ENCODE results near the gene OR10G2.
"Not testable (repeated sequence)": the region's sequence is repeated elsewhere in the genome, so short reads cannot be mapped to it uniquely, and the experiment has no call there.

OR10G2 gene, protein sequence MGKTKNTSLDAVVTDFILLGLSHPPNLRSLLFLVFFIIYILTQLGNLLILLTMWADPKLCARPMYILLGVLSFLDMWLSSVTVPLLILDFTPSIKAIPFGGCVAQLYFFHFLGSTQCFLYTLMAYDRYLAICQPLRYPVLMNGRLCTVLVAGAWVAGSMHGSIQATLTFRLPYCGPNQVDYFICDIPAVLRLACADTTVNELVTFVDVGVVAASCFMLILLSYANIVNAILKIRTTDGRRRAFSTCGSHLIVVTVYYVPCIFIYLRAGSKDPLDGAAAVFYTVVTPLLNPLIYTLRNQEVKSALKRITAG

DNA sequence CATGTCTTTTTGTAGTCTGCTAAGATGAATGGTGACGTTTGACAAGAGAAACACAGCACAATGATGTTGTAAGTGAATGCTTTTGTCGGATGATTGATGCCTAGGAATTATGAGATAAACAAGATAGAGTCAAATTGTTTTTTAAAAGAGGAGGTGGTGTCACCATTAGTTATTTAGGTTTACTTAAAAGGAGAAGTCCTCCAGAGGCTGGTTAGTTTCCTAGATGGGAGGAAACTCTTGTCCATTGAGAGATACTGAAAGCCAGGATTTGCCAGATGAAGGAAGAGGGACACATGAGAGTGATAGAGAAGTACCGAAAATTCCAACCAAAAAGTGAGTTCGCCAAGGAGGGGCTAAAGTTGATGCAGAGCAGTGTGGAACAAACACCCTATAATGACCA, at the start of gene OR10G2:
Gene OR10G2, minus strand, starts transcription at position 101 of the 400 bp plus-strand sequence. Its CDS starts 98 bp downstream, at position 3.
- DNase-seq (ENCODE audit: low read depth in 2 of 2, low spot score in 1 of 2): no peak

DNA sequence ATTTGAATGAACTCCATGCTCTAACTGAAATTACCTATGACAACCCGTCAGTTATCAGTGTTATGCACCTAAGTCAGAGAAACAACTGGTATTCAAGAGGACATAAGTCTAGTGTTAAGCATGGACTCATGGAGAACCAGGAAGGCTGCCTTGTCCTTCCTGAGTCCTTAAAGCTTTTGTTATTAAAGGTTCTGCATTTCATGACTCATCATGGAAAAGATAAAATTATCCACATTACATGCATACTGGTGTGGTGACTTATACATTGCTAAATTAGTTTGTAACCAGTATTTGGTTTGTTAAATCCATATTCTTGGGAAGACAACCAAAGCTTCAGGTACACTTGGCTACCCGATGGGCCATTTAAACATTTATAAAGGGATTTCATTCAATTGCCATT, 45.3 kb upstream of the OR10G2 start:
- DNase-seq (ENCODE audit: low read depth in 2 of 2, low spot score in 1 of 2): no peak

DNA sequence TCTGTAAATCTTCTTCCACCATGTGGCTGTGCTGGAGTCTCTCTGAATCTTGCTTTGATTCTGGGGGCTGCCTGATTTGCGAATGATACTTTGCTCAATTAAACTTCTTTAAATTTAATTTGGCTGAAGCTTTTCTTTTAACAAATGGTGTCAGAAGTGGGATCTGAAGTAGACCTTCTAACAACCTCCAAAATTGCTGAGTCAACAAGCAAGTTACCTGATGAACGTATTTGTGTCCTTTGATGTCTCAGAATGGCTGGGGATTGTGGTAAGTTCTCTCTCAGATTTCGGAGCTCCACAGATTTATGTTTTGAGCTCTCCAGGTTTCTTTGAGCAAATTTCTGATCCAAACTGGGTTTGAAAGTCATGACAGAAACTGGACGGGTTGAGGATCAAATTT, 40.8 kb upstream of the OR10G2 start:
- no peak for DNase-seq (ENCODE audit: low read depth in 2 of 2, low spot score in 1 of 2)

DNA sequence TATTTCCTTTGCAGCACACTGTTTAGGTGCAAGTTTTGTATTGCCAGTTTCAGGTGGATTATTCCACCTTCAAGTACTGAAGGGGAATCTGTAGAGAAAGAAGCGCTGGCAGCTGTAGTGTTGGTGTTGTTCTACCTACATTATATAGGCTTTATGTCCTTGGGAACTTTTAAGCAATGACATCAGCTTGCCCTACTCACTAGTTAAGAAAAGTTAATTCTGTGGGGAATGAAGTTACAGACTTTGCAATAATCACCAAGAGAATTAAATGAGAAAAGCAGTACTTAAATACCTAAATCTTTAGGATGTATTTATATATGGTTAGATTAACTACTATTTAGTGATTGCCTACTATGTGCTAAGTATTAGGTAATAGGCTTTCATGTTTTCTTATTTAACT, 39.0 kb upstream of the OR10G2 start, which contains the start of gene OR4E1:
Gene OR4E1, minus strand, starts transcription at position 101 of the 400 bp plus-strand sequence. CDS start 2,883 bp downstream, outside the sequence.
- no peak for DNase-seq (ENCODE audit: low read depth in 2 of 2, low spot score in 1 of 2)

DNA sequence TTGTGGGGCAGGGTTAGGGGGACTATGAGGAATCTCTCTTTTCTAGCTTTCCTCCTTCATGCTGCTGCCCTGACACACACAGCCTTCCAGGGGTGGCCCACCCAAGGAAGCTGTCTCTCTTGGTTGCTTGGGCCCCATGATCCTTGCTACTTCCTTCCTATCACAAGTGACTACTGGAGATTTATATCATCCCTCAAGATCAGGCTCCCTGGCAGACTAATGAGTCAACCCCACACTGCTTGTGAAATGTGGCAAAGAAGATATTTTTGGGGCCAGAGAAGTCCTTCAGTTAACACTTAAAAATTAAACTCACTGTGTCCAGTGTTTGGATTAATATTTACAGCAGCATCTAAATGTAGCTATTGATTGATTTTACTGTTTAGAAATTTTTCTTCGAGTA, 37.4 kb upstream of the OR10G2 start:
- DNase-seq (ENCODE audit: low read depth in 2 of 2, low spot score in 1 of 2): no peak

DNA sequence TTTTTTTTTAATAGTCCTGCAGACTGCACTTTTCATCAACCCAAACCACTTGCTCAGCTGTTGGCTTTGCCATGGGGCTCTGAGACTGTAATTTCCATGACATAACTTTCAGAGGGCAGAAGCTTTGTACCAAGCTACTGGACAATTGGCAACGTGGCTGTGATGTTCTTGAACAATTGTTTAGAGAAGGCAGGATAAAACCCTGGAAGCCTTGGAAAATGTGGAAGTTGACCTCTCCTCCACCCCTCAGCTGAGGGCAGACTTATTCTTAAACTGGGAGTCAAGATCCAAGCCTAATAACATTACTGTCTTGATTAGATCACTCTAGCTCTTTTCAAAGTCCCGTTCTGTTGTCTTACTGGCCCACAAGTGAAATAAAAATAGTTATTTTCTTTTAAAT, 36.6 kb upstream of the OR10G2 start:
- no peak for DNase-seq (ENCODE audit: low read depth in 2 of 2, low spot score in 1 of 2)

DNA sequence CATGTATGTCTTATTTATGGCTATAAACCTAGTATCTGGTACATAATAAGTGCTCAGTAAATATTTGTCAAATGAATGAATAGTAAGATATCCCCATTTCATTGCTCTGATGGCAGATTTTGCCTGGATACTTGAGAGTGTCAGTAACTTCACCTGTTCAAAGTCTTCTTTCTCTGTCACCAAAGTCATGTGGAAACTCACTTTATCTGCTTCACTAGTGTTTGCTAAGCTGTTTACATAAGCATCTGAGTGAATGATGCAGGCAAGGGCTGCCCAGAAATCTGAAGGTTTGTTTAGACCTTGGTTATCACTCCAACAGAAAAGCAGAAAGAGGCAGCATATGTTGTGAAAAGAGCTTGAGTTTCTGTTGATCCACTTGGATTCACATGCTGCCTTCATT, 34.5 kb upstream of the OR10G2 start:
- DNase-seq (ENCODE audit: low read depth in 2 of 2, low spot score in 1 of 2): no peak

DNA sequence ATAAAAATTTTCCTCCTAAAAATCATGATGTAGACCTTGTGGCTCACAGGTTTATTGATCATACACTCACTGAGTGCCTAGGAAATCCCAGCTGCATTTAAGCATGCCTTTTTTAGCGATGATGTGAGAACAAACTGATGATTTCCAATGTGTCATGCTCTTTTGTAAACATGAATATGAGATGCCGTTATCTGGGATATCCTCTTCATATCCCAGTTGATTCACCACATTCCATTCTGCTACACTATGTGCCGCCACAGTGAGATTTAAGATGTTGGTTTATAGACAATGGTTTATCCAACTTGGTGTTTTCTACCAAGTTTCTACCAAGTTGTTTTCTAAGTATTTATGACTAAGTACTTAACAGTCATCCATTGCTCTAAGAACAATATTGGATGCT, 33.6 kb upstream of the OR10G2 start:
- DNase-seq (ENCODE audit: low read depth in 2 of 2, low spot score in 1 of 2): no peak

DNA sequence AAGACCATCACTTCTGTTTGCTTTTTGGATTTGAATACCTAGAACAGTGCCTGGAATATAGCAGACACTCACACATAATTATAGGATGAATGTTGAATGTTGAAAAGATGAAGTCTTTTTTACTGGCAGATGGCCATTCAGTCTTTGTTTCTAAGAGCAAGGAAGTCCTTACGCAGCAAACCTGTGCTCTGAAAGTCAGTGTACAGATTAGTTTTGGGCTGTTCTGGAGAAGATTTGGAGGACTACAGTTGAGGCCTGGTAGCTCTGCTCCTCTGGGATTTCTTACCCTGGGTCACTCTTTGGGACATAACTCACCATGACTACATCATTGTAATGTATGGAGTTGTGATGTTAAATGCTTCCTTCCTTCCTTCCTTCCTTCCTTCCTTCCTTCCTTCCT, 22.2 kb upstream of the OR10G2 start:
- no peak for DNase-seq (ENCODE audit: low read depth in 2 of 2, low spot score in 1 of 2)

DNA sequence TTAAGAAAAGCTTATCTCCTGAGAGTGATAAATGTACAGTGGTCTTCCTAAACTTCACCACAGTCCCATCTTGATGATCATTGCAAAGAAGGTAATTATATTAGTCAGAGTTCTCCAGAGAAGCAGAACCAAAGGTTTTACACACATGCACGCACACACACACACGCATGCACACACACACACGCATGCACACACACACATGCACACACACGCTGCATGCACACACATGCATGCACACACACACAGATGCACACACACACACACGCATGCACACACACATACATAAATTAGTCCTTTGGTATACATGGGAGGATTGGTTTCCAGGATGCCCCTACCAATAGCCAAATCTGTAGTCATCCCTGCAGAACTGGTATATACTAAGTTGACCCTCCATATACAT, 19.5 kb upstream of the OR10G2 start:
- no peak for DNase-seq (ENCODE audit: low read depth in 2 of 2, low spot score in 1 of 2)

DNA sequence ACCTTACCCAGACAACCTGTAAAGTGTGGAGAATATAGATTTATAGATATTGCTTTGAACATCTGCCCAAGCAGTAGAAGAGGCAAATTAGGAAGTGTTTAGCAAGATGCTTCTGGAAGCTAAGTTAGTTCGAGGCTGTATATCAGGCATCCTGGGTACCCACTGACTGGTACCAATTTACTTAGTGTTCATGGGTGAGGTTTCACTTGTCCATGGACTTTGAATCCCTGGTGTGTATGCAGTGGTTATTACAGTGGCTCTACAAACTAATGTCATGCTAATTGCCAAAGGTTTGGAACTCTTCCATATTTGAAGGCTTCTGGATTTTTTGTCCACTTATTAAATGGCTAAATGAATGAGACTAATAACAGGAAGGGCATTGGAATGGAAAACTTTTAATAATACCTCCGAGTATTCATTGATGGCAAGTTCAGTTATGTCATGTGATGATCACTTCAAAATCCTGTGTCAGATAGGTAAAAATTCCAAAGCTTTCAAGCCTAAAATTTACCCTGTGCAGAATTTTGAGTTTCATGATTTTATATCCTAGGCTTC, 18.7 kb upstream of the OR10G2 start, which contains the start of gene OR4E2:
Gene OR4E2, plus strand, starts transcription at position 505 of the 555 bp plus-strand sequence. CDS start 11,248 bp downstream, outside the sequence.
- DNase-seq (ENCODE audit: low read depth in 2 of 2, low spot score in 1 of 2): no peak

DNA sequence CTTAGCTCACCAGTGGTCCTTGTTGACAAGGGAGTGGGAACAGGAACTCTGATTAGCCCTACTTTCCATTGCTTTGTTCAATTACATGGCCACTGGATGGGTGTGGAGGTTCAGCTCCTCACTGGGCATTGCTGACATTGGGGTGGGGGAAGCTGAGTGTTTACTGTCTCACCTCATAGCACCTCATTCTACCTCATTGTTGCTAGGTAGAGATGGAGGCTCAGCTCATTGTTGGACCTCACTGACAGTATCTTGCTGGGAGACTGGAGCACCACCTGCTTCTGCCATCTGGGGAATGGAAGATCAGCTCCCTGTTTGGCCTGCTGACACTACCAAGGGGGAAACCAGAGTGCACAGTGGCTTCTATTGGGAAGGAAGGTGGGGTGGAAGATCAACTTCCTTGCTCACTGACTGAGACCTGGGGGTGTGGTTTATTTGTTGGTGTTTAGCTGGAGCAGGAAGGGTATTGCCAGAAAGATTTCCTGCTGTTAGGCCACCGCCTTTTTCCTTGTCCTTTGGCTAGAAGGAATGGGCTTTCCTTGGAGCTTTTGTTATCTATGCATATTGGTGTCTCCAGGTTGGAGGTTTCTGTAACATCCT, 17.6 kb upstream of the OR10G2 start:
- no peak for DNase-seq (ENCODE audit: low read depth in 2 of 2, low spot score in 1 of 2)

DNA sequence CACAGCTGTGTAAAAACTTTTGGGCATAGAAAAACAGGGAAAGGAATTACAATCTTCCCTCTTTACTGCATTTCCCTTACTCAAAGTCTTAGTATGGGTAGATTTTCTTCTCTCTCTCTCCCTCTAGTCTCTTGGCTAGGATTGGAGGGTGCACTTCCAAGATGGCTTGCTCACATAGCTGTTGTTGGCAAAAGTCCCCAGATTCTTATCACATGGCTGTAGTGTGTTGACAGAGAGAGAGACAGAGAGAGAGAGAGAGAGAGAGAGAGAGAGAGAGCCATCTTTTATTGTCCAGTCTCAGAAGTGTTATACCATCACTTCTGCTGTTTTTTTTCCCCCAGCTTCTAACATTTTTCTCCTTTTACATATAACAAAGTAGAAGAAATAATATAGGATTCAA, 12.6 kb upstream of the OR10G2 start:
- no peak for DNase-seq (ENCODE audit: low read depth in 2 of 2, low spot score in 1 of 2)

DNA sequence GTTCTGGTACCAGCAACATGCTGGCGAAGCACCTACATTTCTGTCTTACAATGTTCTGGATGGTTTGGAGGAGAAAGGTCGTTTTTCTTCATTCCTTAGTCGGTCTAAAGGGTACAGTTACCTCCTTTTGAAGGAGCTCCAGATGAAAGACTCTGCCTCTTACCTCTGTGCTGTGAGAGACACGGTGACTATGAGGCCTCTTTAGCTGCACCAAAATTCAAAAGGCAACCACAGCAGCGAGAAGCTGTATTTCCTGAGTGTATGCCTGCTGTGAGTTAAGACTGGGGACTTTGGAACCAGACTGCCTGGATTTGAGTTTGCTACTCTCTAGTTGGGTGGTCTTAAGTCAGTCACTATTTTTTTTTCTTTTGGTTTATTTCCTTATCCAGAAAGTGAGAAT, 8.7 kb upstream of the OR10G2 start:
- DNase-seq (ENCODE audit: low read depth in 2 of 2, low spot score in 1 of 2): no peak

DNA sequence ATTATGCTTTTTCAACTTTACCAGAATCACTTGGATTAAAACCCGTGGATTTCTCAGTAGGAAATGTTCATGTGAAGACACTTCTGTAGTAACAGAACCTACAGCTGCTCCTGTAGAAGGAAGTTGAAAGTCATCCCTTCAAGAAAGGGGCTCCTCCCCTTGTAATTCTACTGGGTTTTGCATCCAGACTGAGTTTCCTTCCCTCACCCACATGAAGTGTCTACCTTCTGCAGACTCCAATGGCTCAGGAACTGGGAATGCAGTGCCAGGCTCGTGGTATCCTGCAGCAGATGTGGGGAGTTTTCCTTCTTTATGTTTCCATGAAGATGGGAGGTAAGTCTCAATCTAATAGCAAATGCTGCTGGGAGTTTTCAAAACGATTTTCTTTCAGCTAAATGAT, 7.9 kb upstream of the OR10G2 start:
- no peak for DNase-seq (ENCODE audit: low read depth in 2 of 2, low spot score in 1 of 2)

DNA sequence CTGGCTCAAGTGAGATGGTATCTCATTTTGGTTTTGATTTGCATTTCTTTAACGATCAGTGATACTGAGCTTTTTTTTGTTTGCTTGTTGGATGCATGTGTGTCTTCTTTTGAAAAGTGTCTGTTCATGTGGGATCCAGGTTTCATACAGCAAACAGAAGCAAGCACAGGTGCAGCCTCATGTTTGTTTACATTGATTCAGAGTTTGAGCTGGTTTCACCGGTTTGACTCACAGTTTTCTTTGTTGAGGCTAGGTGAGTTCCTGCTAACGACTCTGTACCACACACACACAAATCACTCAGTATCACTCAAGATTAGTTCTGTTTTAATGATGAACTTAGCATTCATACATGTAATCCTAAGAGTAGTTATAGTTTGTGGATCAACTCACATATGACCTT, 3.7 kb downstream of the OR10G2 start:
- DNase-seq (ENCODE audit: low read depth in 2 of 2, low spot score in 1 of 2): no peak

DNA sequence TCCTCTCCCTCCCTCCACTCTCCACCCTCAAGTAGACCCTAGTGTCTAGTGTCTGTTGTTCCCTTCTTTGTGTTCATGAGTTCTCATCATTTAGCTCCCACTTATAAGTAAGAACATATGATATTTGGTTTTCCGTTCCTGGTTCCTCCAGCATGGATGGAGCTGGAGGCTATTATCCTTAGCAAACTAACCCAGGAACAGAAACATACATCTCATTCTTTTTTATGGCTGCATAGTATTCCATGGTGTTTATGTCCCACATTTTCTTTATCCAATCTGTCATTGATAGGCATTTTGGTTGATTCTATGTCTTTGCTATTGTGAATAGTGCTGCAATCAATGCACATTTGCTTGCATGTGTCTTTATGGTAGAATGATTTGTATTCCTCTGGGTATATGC, 4.2 kb downstream of the OR10G2 start:
- DNase-seq (ENCODE audit: low read depth in 2 of 2, low spot score in 1 of 2): not testable (repeated sequence)

DNA sequence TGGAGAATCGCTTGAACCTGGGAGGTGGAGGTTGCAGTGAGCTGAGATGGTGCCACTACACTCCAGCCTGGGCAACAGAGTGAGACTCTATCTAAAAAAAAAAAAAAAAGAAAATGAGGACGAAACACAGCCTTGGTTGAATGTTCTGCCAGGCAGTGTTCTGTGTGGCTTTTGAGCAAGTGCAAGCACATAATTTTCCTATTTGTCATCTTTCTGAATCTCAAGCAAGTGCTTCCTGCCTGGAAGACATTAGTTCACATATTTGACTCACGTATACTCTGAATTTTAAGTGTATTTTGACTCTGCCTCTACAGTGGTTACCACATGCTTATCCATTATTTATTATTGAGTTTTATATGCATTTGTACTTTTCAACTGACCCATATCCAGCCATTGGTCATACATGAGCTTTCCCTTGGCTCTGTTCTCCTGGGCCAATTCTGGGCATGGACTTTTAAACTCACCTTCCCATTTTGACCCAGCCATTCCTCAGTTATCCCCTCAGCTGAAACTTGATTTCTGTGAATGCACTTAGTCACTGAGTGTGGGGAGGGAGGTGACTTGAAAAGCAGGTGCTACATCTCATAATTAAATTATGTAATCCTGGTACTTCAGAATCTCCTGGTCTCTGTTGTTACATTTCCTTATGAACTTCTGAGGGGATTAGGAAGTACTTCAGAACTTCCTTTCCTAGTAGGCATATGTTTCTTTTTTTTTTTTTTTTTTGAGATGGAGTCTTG, 8.1 kb downstream of the OR10G2 start:
- no peak for DNase-seq (ENCODE audit: low read depth in 2 of 2, low spot score in 1 of 2)

DNA sequence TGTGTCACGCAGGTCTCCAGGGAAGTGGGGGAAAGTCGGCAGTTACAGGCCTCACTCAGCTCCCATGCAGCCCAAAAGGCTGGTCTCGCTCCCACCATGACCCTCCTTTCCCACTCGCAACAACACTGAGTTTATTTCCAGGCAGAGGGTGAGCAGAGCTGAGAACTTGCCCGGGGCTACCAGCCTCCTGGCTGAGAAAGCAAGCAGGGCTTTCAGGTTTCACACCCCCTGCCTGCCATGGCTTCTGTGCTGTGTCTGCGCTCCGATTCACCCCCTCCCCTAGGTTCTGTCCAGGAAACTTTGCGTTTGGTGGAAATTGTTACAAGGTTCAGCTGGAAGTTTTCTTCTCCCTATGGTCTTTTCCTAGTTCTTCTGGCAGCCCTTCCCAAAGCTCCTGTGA, 17.1 kb downstream of the OR10G2 start:
- no peak for DNase-seq (ENCODE audit: low read depth in 2 of 2, low spot score in 1 of 2)

DNA sequence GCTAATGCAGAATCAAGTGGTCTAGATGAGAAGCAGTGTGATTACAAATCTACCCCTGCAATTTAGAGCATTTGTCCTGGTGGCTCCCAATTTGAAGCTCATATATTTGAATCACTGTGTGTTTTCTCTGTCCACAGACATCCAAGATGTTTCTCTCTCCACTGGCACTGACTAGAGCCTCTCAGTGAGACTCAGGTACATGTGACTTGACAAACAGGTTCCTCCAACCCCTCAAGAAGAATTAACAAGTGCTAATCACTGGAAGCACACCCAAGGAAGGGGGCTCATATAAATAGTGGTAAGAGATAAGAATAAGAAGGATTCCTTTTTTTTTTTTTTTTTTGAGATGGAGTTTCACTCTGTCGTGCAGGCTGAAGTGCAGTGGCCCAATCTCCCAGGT, 20.5 kb downstream of the OR10G2 start:
- DNase-seq (ENCODE audit: low read depth in 2 of 2, low spot score in 1 of 2): no peak

DNA sequence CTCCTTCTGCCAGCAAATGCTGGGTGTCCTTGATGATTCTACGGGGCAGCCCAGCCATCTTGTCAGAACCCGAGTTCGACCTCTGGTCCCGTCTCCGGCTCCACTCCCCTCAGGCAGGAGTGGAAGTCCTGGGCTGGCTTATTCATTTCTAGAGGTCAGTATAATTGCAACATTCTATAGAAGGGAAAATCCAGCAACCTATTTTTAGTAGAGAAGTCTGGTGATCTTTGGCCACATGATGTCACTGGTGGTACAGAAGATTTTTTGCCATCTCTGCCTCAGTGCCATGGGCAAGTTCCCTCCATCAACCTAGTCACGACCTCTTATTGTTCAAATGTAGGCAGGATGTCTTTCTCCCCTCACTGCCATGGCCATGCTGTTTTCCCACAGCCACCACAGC, 22.4 kb downstream of the OR10G2 start:
- no peak for DNase-seq (ENCODE audit: low read depth in 2 of 2, low spot score in 1 of 2)

DNA sequence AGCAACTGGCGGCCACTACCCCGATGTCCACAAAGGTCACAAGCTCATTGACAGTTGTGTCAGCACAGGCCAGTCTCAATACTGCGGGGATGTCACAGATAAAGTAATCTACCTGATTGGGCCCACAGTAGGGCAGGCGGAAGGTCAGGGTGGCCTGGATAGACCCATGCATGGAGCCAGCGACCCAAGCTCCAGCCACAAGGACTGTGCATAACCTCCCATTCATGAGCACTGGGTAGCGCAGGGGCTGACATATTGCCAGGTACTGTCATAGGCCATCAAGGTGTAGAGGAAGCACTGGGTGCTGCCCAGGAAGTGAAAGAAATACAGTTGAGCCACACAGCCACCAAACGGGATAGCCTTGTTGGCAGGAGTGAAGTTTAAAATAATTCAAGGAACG, 32.6 kb downstream of the OR10G2 start:
- not testable (repeated sequence) for DNase-seq (ENCODE audit: low read depth in 2 of 2, low spot score in 1 of 2)

Measured in stimulated activated CD8-positive, alpha-beta memory T cell treated with anti-CD3 and anti-CD28 coated beads, Interleukin-4, amount 100 ng/mL, for 4 hours (primary cell).